NCI-H1694 (cell line): ENCODE data around the gene ASCC3.
"Not testable (repeated sequence)": the region's sequence is repeated elsewhere in the genome, so short reads cannot be mapped to it uniquely, and the experiment has no call there.

Source experiments
- DNase-seq: peaks from one replicate; lab custom pipeline; 2025; lab: John Stamatoyannopoulos, UW

ASCC3 gene

DNA sequence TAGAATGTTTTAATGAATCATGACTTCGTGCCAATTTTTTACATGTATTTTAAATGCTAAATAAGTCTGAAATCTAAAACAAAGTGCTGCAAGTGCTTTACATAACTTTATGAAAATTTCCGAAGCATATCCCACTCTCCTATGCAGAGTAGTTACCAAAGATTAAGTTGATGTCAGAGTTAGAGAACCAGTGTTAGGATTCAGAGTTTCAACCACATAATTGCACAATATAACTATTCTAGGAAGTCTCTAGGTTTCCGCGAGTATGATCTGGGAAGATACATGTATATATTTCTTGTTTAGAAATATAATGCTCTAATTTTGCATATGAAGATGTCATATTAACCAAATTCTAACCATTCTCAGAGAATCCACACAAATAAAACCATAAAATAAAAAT, 74.8 kb downstream of the ASCC3 start:
- DNase-seq = no peak

- DNase-seq = no peak
Measured at GRCh38 chr6:100803264-100804045, 77.7 kb downstream of the ASCC3 start.

DNA sequence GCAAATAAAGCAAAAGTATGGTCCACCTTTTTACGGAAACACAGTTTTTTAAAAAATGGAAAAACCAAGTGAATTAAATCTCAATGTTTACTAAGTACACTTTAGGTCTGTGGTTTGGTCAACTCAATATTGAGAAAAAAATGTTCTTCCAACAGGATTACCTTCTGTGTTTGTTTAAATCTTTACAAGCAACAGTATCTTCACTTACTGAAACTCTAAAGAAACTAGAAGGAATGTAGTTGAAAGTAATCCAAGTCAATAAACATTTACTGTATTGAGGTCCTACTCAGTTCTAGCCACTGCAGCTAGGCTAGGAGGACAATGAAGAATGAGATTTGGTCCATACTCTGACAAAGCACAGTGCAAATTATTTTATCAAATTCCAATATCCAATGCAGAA, 80.1 kb downstream of the ASCC3 start:
- no peak for DNase-seq

- no peak for DNase-seq
Measured at GRCh38 chr6:100796049-100796823, 84.9 kb downstream of the ASCC3 start.

- DNase-seq = no peak
Measured at GRCh38 chr6:100790084-100790483, 91.0 kb downstream of the ASCC3 start.

- DNase-seq = no peak
Measured at GRCh38 chr6:100785982-100786381, 95.1 kb downstream of the ASCC3 start.

DNA sequence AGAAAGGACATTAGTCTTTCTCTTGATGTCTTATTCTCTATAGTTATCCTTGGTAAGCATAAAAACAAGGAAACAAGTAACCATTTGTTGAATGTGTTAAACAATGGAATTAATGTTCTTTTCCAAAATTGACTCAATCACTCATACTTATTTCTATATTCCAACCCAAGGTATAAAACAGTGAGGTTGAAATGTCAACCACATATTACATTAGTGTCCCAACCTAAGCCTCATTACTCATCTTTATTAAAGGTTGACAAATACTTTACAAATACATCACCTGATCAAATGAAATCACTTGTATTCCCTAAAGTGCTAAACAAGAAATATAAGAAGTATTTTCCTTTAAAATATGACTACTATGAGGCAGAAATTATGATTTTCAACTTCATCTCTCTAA, 100.5 kb downstream of the ASCC3 start:
- no peak for DNase-seq

DNA sequence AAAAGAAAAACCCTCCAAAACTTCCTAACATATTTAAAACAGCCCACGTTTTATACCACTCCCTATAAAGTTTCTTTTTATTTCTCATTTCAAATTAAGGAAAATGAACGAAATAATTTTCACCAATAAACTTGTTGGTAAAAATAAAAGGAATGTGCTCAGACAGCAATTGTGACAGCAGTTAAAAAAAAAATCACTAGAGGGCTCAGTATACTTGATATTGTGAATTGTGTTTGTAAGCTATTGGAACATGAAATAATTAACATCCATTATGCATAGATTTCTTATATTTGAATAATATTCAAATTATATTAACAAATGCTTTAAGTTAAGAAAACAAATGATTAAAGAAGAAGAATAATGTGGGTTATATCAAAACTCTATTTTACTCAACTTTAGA, 105.5 kb downstream of the ASCC3 start:
- DNase-seq = no peak

DNA sequence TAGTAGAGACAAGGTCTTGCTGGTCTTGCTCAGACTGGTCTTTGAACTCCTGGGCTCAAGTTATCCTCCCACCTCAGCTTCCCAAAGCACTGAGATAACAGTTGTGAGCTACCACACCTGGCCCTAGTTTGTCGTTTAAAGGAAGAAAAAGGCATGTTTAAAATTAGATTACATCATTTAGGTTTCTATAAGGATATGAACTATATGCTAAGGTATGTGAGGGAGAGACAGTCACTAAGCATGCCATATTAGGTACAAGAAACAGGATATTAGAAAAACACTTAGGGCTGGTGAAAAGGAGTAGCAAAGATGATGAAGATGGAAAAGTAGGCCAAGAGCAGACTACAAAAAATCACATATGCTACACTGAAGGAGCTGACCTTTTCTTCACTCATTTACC, 106.4 kb downstream of the ASCC3 start:
- DNase-seq = no peak

DNA sequence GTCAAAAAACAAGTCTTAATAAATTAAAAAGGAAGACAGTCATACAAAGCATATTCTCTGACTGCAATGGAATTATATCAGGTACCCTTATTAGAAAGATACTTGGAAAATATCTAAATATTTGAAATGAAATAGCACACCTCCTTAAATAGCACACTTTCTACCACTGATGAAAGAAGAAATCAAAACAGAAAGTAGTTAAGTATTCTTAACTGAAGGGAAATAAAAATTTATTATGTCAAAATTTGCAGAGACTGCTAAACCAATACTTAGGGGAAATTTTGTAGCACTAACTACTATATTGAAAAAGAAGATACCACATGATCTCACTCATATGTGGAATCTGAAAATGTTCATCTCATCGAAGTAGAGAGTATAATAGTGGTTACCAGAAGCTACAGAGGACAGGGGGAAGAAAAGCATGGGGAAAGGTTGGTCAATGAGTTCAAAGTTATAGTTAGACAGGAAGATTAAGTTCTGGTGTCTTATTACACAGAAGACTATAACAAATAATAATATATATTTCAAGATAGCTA, 112.2 kb downstream of the ASCC3 start:
- DNase-seq = no peak

DNA sequence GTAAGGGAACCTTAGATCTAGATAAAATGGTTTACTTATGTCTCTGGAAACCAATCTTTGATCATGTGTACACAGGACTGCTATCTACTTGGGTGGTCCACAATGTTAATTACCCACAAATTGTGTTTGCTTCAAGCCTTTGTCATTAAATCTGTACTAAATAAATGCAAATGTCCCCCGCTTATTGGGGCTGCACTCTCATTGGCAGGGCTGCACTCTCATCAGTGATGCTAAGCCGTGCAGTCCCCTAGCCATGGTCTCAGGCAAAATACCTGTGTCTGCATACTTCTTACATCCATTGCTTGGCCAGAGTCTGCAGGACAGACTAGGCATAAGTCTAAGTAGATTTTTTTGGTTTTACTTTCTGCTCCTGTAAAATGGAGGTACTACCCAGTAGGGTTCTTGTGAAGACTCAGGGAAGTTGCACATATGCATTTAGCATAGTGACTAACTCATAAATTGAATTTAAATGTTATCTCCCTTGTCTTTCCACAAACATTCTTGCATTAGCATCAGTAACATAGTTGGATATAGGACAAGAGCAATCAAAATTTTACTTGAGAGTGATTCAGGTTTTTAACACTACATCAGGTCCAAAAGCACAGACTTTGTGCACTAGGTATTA, 117.4 kb downstream of the ASCC3 start:
- DNase-seq = no peak

GRCh38 chr6:100761841-100762240, 119.3 kb downstream of the ASCC3 start:
- DNase-seq = no peak

DNA sequence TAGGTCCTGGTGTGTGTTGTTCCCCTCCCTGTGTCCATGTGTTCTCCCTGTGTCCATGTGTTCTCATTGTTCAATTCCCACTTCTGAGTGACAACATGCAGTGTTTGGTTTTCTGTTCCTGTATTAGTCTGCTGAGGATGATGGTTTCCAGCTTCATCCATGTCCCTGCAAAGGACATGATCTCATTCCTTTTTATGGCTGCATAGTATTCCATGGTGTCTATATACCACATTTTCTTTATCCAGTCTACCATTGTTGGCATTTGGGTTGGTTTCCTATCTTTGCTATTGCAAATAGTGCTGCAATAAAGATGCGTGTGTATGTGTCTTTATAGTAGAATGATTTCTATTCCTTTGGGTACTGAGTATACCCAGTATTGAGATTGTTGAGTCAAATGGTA, 122.7 kb downstream of the ASCC3 start:
- DNase-seq = not testable (repeated sequence)

GRCh38 chr6:100753421-100753820, 127.7 kb downstream of the ASCC3 start:
- no peak for DNase-seq

GRCh38 chr6:100751590-100751989, 129.5 kb downstream of the ASCC3 start:
- DNase-seq = no peak

GRCh38 chr6:100745419-100746041, 135.6 kb downstream of the ASCC3 start:
- no peak for DNase-seq

GRCh38 chr6:100740439-100740838, 140.7 kb downstream of the ASCC3 start:
- no peak for DNase-seq

- DNase-seq = not testable (repeated sequence)
Measured at GRCh38 chr6:100737720-100738119, 143.4 kb downstream of the ASCC3 start.

DNA sequence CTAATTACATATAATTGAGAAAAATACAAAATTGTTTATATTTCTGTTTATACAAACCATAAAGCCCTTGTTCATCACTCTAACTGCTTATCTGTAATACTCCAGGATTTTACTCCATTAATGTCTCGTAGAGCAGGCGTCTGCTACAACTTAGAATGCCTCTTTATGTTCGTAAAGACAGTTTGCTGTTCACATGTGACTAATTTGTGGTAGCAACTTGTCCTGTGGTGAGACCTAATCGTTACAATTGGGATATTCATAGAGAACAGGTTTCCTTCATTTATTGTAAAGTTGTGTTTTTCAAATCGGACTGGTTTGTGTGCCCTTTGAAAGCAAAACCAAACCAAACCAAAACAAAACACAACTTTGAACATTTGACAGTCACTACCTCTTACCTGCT, 149.7 kb downstream of the ASCC3 start:
- no peak for DNase-seq

GRCh38 chr6:100730001-100730980, 150.8 kb downstream of the ASCC3 start:
- peak; percentile 15 for DNase-seq

GRCh38 chr6:100726666-100727065, 154.5 kb downstream of the ASCC3 start:
- DNase-seq = peak; percentile 20
